Lower lobe of right lung (tissue), 2 donors: ENCODE measurements around the gene SPRN. TPM values are rescaled to one million over a fixed set of nuclear protein-coding genes. Genes with fewer than 3 reads are reported as not detected.

Experiments used
- ATAC-seq, 2 donors: fragments of 200-7000 bp; cut with Tn5 transposase; one replicate each; pipeline ENCODE4 v1.9.1; 2020 to 2022; ENCODE audit warnings: mild to moderate bottlenecking in 2 of 2, moderate library complexity in 2 of 2
- DNase-seq: peaks from one replicate; pipeline ENCODE4 v3.0.0-alpha.2; 2020
- H3K27ac ChIP-seq: fragments of 200-600 bp; one replicate; pipeline ENCODE4 v1.8.0; 2022
- H3K27me3 ChIP-seq: fragments of 200-600 bp; one replicate; pipeline ENCODE4 v1.8.0; 2022; ENCODE audit warnings: low read depth
- H3K36me3 ChIP-seq: fragments of 200-600 bp; one replicate; pipeline ENCODE4 v1.8.0; 2022; ENCODE audit warnings: mild to moderate bottlenecking
- H3K4me1 ChIP-seq: fragments of 200-600 bp; one replicate; pipeline ENCODE4 v1.8.0; 2022
- H3K4me3 ChIP-seq: fragments of 200-600 bp; one replicate; pipeline ENCODE4 v1.8.0; 2022; ENCODE audit warnings: mild to moderate bottlenecking
- H3K9me3 ChIP-seq: fragments of 200-600 bp; one replicate; pipeline ENCODE4 v1.8.0; 2022
- CTCF ChIP-seq: fragments of 200-600 bp; IDR thresholded peaks from one replicate; pipeline ENCODE4 v1.8.0; 2022; ENCODE audit warnings: antibody characterized with exemption, mild to moderate bottlenecking
- intact Hi-C: fragments of 100-400 bp; cut with DNase I; formaldehyde crosslinking; loops from one replicate; pipeline ENCODE4 v1.11.0; 2022
- total RNA-seq: library from RNA; stranded (reverse); fragmentation: NEBNext Ultra II Directional; extraction: Animal tissue kit (Norgen Biotek cat#: 25700); gene quantifications from one replicate; pipeline ENCODE4 v1.2.1, GENCODE V29; 2021
- donor health status: DM: no; HTN: yes; CAD: no; lungs with severe emphysema.

Gene SPRN
- total RNA-seq, 1 donor from 2014 or later, result not detected

GRCh38 chr10:133396035-133396624, 28.3 kb downstream of the SPRN start:
- Histone ChIP-seq H3K36me3 (peaks cover 49% of the 10 kb centered on the region), H3K4me3 (no peak overlapping the region)
- DNase-seq, result peak; percentile 28

GRCh38 chr10:133394801-133395221, 29.6 kb downstream of the SPRN start:
- Histone ChIP-seq H3K27ac (peak overlapping the region; percentile 84), H3K4me1 (peaks cover 18% of the 10 kb centered on the region), H3K36me3 (peaks cover 37% of the 10 kb centered on the region), H3K27me3 (no peaks in the 10 kb centered on the region), H3K4me3 (peak overlapping the region; percentile 90), H3K9me3 (no peaks in the 10 kb centered on the region)
- intact Hi-C loops, result no loop called here
- no peak for TF ChIP-seq CTCF
- ATAC-seq, result no peak
- peak; percentile 45 for DNase-seq

More at GRCh38 chr10:133396035-133396624, 28.3 kb downstream of the SPRN start:
- intact Hi-C loops, result no loop called here
- H3K27me3 ChIP-seq, result no peaks in the 10 kb centered on the region
- H3K27ac ChIP-seq, result no peak overlapping the region
- no peak for ATAC-seq
- TF ChIP-seq CTCF, result no peak
- no peaks in the 10 kb centered on the region for H3K9me3 ChIP-seq
- H3K4me1 ChIP-seq, result peaks cover 18% of the 10 kb centered on the region

- peaks cover 30% of the 10 kb centered on the region for H3K36me3 ChIP-seq
- no peaks in the 10 kb centered on the region for H3K9me3 ChIP-seq
- H3K4me3 ChIP-seq, result peak within 1 kb of the TSS; percentile 90
- ATAC-seq (peak; percentile 97 to 98), DNase-seq (peak; percentile 96)
- peak within 1 kb of the TSS; percentile 84 for H3K27ac ChIP-seq
- TF ChIP-seq CTCF, result peak; percentile 24
- intact Hi-C loops, result no loop called here
- H3K4me1 ChIP-seq, result peaks cover 18% of the 10 kb centered on the region
- H3K27me3 ChIP-seq, result no peaks in the 10 kb centered on the region
Observed at GRCh38 chr10:133394064-133394663, 30.3 kb downstream of the SPRN start, which contains the start of gene MTG1. TSS of gene MTG1 (plus strand) at chr10:133394157. CDS start at chr10:133394221, 64 bp downstream.

- DNase-seq (peak; percentile 32), ATAC-seq (no peak)
- Histone ChIP-seq H3K27ac (peak overlapping the region; percentile 84), H3K36me3 (peaks cover 24% of the 10 kb centered on the region), H3K9me3 (no peaks in the 10 kb centered on the region), H3K4me3 (peak overlapping the region; percentile 90), H3K27me3 (no peaks in the 10 kb centered on the region), H3K4me1 (peaks cover 18% of the 10 kb centered on the region)
- intact Hi-C loops, result no loop called here
- no peak for TF ChIP-seq CTCF
Observed at GRCh38 chr10:133393401-133394063, 30.9 kb downstream of the SPRN start.

- TF ChIP-seq CTCF, result no peak
- peaks cover 15% of the 10 kb centered on the region for H3K36me3 ChIP-seq
- H3K27ac ChIP-seq, result no peak overlapping the region
- DNase-seq (peak; percentile 30), ATAC-seq (no peak)
- no peaks in the 10 kb centered on the region for H3K27me3 ChIP-seq
- peaks cover 18% of the 10 kb centered on the region for H3K4me1 ChIP-seq
- H3K4me3 ChIP-seq, result no peak overlapping the region
- intact Hi-C loops, result no loop called here
- no peaks in the 10 kb centered on the region for H3K9me3 ChIP-seq
Observed at GRCh38 chr10:133391761-133392518, 32.5 kb downstream of the SPRN start.
